ENCODE data around the gene MSMP. TPM values are rescaled to one million over a fixed set of nuclear protein-coding genes. Genes with fewer than 3 reads are reported as not detected.

MSMP gene
- total RNA-seq, 2 donors from 2014 or later = not detected

- 83 to 87% methylated on average over 1 to 8 of the region's 8 CpGs for WGBS, 2 donors
These were observed 48.7 kb downstream of the MSMP start for GRCh38 chr9:35705372-35705771.

GRCh38 chr9:35703906-35704672, 50.0 kb downstream of the MSMP start:
- Histone ChIP-seq H3K4me3 (no peak overlapping the region), H3K9me3 (no peaks in the 10 kb centered on the region), H3K27ac (no peak overlapping the region), H3K27me3 (no peaks in the 10 kb centered on the region), H3K36me3 (replicated peaks in 1 of 2; ENCODE audit: insufficient read depth in 1 of 2, low read depth in 2 of 2) (peaks cover 50 to 81% of the 10 kb centered on the region in 2 donors), H3K4me1 (no peaks in the 10 kb centered on the region)
- TF ChIP-seq CTCF (IDR thresholded peaks at IDR 0.05) (no peak), POLR2A (IDR thresholded peaks at IDR 0.05) (no peak)
- ATAC-seq (no peak), DNase-seq (no peak)
- intact Hi-C loops (cut with DNase I) = no loop called here
- WGBS, 2 donors = 95 to 96% methylated on average over 22 to 26 of the region's 26 CpGs

More at GRCh38 chr9:35705372-35705771, 48.7 kb downstream of the MSMP start:
- no peaks in the 10 kb centered on the region for H3K4me1 ChIP-seq
- no peaks in the 10 kb centered on the region for H3K9me3 ChIP-seq
- H3K4me3 ChIP-seq = no peak overlapping the region
- H3K27ac ChIP-seq = no peak overlapping the region
- peaks cover 37 to 72% of the 10 kb centered on the region in 2 donors for H3K36me3 ChIP-seq (replicated peaks in 1 of 2; ENCODE audit: insufficient read depth in 1 of 2, low read depth in 2 of 2)
- TF ChIP-seq CTCF (IDR thresholded peaks at IDR 0.05) = no peak
- no peak for TF ChIP-seq POLR2A (IDR thresholded peaks at IDR 0.05)
- DNase-seq = no peak
- H3K27me3 ChIP-seq = no peaks in the 10 kb centered on the region
- intact Hi-C loops (cut with DNase I) = no loop called here
- ATAC-seq = no peak

Small RNAs within 50 kb of the gene (microRNA-seq; reads per million reads assigned to microRNA genes)
- 0 reads per million in 2 donors for gene MIR6852 (ENCODE audit: borderline number of aligned reads in 2 of 2, borderline replicate concordance in 2 of 2)
- gene MIR6853 (ENCODE audit: borderline number of aligned reads in 2 of 2, borderline replicate concordance in 2 of 2) = 0.45 to 0.47 reads per million in 2 donors

Small RNAs within 50 kb of the gene (small RNA-seq; reads per million reads assigned to genes)
- gene MIR6853 = not detected

Other genes starting within 250 kb of the MSMP start
- gene TESK1, start 149.0 kb downstream of the MSMP start, total RNA-seq = 10 to 100 TPM; 13.0 to 20.1 TPM
- 1 to 10 TPM; 3.3 to 3.9 TPM for gene CD72, start 135.9 kb downstream of the MSMP start, total RNA-seq
- under 1 TPM in 1 of 2 donors, not detected in 1; 0.26 TPM for gene SIT1, start 103.3 kb downstream of the MSMP start, total RNA-seq
- gene RMRP, start 96.3 kb downstream of the MSMP start, total RNA-seq = 1,000 to 10,000 TPM in 1 of 2 donors, 100 to 1,000 TPM in 1; 887 to 2,577 TPM
- 10 to 100 TPM; 15.8 to 42.2 TPM for gene CCDC107, start 96.0 kb downstream of the MSMP start, total RNA-seq
- gene ARHGEF39, start 89.1 kb downstream of the MSMP start, total RNA-seq = under 1 TPM in 1 of 2 donors, not detected in 1; 0.26 TPM
- gene CA9, start 80.3 kb downstream of the MSMP start, total RNA-seq = 10 to 100 TPM in 1 of 2 donors, 1 to 10 TPM in 1; 2.6 to 21.8 TPM
- gene TPM2, start 64.4 kb downstream of the MSMP start, total RNA-seq = 100 to 1,000 TPM in 1 of 2 donors, 10 to 100 TPM in 1; 75.8 to 132 TPM
- 100 to 1,000 TPM in 1 of 2 donors, 10 to 100 TPM in 1; 93.7 to 130 TPM for gene TLN1, start 22.1 kb downstream of the MSMP start, total RNA-seq
- gene CREB3, start 21.6 kb downstream of the MSMP start, total RNA-seq = 10 to 100 TPM; 31.9 to 32.6 TPM
- gene GBA2, start 5.0 kb downstream of the MSMP start, total RNA-seq = 100 to 1,000 TPM in 1 of 2 donors, 10 to 100 TPM in 1; 54.2 to 111 TPM
- gene RGP1, start 5.0 kb downstream of the MSMP start, total RNA-seq = 10 to 100 TPM; 15.3 to 18.1 TPM
- gene NPR2, start 37.3 kb upstream of the MSMP start, total RNA-seq = 10 to 100 TPM in 1 of 2 donors, 1 to 10 TPM in 1; 5.4 to 20.1 TPM
- 1 to 10 TPM in 1 of 2 donors, not detected in 1; 1.6 TPM for gene SPAG8, start 58.0 kb upstream of the MSMP start, total RNA-seq
- 10 to 100 TPM; 33.3 to 35.0 TPM for gene HINT2, start 60.8 kb upstream of the MSMP start, total RNA-seq
- under 1 TPM in 1 of 2 donors, not detected in 1; 0.33 TPM for gene FAM221B, start 74.5 kb upstream of the MSMP start, total RNA-seq
- 1 to 10 TPM; 7.3 to 7.9 TPM for gene TMEM8B, start 75.0 kb upstream of the MSMP start, total RNA-seq
- gene OR13J1, start 116.1 kb upstream of the MSMP start, total RNA-seq = not detected
- 1 to 10 TPM in 1 of 2 donors, under 1 TPM in 1; 0.99 to 3.4 TPM for gene HRCT1, start 151.9 kb upstream of the MSMP start, total RNA-seq
- gene SPAAR, start 155.2 kb upstream of the MSMP start, total RNA-seq = 1 to 10 TPM in 1 of 2 donors, under 1 TPM in 1; 0.78 to 7.3 TPM
- gene OR2S2, start 203.9 kb upstream of the MSMP start, total RNA-seq = not detected